ENCODE measurements around the gene SEMA7A.

The SEMA7A gene

GRCh38 chr15:74384881-74385643, 48.7 kb downstream of the SEMA7A start:
- no peak for DNase-seq

GRCh38 chr15:74384566-74384880, 49.2 kb downstream of the SEMA7A start:
- DNase-seq, result no peak

DNA sequence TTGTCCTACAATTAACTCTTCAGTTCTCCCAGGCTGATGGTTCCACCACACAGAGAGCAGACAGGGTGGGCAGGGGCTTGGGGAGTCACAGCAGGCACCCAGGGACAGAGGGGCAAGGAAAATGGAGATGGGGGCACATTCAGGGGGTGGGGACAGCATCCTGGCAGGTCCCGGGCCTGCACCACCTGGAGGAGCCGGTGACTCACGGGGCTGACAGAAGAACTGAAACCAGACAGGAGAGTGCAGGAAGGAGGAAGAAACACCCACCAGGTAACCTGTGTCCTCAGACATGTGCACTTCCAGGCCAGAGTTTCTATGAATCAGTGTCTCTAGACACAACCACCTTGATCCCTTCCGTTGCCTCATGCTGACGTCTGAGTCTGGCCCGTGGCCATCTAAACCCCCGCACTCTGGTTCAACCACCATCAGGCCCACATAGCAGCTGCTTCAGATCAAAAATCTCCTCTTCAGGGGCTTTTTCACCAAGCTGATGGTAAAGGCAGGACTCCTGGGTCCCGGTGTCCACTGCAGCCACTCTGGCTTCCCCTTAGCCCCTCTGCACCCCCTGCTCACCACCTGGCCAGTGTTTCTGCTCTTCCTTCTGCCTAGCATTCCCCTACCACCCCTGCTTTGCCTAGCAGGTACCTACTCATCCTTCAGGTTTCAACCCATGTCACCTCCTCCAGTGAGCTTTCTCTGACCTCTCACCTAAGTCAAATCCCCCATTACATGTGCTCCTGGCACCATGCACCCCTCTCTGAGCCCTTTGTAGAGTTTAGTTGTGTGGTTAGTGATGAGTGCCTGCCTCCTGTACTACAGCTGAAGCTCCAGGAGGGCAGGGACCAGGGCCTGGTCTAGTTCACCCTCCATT, 49.8 kb downstream of the SEMA7A start:
- no peak for DNase-seq

DNA sequence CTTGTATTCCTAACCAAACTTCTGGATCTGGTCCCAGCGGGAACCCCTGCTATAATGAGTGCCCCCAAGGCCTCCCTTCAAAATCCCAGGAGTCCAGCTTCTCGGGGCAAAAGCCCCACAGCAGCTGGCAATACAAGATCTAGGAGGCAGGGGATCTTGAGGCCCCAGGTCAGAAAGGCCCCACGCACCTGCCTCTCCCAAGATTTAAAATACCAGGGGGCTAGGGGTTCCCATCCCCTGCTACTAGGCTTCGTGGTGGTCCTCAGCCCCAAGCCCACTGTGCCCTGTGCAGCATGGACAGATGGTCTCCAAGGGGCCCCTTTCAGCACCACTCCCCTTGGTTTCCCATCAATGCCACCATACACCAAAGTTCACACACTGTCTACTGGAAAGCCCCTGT, 50.5 kb downstream of the SEMA7A start:
- DNase-seq, result no peak

GRCh38 chr15:74382004-74382816, 51.5 kb downstream of the SEMA7A start:
- DNase-seq, result peak; percentile 48

- no peak for DNase-seq
Measured at GRCh38 chr15:74381481-74381880, 52.3 kb downstream of the SEMA7A start.

DNA sequence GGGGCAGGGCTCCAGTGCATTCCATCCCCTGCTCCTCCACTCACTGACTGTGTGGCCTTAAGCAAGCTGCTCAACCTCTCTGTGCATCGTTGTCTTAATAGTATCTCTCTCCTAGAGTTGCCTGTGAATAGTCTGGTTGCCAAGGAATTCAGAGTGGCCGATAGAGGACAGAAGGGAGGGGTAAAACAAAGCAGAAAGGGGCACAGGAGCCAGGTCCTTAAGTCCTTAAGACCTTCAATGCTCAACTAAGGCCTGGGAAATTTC, 52.6 kb downstream of the SEMA7A start:
- no peak for DNase-seq

- DNase-seq, result no peak
Measured at GRCh38 chr15:74380361-74381189, 53.2 kb downstream of the SEMA7A start.

GRCh38 chr15:74378848-74379247, 54.9 kb downstream of the SEMA7A start:
- DNase-seq, result no peak

- no peak for DNase-seq
Measured at GRCh38 chr15:74377831-74378766, 55.7 kb downstream of the SEMA7A start.

GRCh38 chr15:74376825-74377581, 56.8 kb downstream of the SEMA7A start:
- DNase-seq, result no peak

DNA sequence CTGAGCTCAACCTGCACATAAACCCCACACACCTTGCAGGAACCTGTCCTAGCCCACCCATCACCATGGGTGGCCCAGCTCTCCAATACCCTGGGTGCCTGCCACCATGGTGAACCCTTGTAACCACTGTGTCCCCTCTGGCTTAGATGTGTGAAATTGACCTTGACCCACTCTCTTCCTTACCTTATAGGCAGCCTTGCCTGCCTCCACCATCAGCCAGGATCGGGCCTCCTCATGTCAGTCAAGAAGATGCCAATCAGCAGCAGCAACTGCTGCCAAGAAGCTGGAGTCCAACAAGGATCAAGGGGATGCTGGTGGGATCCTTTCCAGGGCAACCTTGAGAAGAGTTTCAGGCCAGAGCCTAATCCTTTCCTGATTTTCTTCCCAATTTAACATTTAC, 57.5 kb downstream of the SEMA7A start:
- no peak for DNase-seq

DNA sequence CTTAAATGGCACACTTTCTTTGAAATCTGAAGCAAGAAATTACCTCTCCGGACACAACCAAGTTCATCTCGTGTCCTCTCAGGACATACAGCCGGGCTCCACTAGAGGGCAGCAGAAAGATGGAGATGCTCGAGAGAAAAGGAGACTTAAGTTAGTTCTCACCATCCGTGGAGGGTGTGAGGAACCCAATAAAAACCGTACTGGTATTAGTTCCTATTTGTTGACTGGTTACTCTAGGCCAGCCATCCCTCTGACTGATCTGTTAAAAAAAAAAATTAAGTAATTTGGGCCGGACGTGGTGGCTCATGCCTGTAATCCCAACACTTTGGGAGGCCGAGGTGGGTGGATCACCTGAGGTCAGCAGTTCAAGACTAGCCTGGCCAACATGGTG, 58.5 kb downstream of the SEMA7A start:
- DNase-seq, result peak; percentile 75

DNA sequence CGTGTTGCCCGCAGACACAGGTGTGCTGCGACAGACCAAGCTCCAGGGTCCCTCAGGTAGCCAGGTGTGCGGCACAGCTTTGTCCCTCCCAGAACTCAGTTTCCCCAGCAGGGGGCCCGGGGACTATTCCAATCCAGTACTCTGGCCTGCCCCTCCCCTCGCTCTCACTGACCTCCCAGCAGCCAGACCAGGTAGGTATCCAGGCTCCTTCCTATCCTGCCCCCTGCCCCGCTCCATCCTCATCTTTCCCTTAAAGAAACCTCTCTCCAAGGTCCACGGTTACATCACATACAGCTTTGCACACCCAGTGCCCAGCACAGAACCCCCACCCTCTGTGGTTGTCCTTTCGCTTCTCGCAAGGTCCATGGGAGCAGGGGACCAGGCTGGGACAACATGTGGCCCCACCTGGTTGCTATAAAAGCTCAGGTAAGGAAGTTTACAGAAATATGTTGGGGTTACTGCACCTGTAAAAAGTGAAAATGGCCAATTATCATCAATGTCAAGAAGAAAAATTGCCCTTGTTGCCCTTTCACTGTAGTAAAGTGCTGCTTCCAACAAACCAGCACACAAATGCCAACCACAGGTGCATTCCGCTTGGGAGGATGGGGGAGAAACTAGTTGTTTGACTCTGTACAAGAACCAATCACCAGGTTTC, 59.0 kb downstream of the SEMA7A start:
- DNase-seq, result no peak

DNA sequence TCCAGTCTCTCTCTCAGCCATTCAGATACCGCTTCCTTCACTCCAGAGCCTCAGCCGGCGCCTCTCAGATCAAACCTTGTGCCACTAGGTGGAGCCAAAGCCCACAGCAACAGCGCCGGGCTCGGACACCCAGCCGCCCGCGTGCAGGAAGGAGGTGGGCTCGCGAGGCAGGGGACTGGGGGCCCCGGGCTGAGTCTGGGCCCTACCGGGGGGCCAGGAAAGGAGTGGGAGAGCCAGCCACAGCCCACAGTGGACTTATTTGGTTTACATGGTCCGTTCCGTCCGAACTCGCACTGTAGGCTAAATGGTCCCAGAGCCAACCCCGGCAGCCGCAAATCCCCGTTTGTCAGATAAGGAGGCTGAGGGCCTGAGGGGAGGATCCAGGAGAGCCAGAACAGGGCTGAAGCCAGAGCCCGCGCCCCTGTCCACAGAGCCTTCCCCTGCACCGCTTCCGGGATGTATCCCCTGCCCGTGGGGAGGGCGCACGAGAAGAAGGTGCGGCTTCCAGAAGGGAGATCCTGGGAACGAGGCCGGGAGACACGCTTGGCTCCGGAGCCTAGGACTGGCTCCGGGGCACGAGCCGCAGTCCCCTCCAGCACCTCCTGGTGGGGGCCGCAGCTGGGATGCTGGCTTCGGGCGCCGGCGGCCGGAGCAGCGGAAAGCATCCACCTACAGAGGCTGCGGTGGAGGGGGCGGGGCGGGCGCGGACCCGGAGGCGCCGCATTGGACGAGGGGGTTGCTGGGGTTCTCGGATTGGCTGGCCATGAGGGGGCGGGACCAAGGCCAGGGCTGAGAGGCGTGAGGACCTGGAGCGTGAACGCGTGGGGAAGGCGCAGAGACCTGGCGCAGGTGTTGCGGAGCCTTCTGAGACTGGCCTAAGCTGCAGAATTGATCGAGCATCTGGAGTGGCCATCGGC, 59.8 kb downstream of the SEMA7A start:
- peak; percentile 90 for DNase-seq

GRCh38 chr15:74373056-74373650, 60.6 kb downstream of the SEMA7A start:
- no peak for DNase-seq

GRCh38 chr15:74370471-74370870, 63.3 kb downstream of the SEMA7A start:
- no peak for DNase-seq

DNA sequence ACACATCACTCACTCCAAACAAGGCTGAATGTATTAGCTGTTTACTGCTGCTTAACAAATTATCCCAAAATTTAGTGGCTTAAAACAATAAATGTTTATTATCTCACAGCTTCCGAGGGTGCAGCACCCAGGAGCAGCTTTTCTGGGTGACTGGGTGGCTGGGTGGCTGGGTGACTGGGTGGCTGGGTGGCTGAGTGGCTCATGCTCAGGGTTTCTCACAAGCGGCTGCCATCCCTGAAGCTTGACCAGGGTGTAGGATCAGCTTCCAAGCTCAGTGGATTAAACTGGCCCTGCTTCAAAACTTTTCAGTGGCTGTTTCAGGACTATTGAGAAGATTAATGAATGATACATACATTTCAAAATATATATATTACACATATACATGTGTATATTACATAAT, 64.0 kb downstream of the SEMA7A start:
- no peak for DNase-seq
